PC-3 (cell line): ENCODE results near the gene ALAD. TPM values are rescaled to one million over a fixed set of nuclear protein-coding genes. Genes with fewer than 3 reads are reported as not detected.

Source experiments
- ATAC-seq: fragments of 200-7000 bp; cut with Tn5 transposase; 2 replicates; pipeline ENCODE4 v1.9.1; 2020; ENCODE audit warnings: mild to moderate bottlenecking, moderate library complexity
- BruUV-seq: library from RNA; stranded (reverse); fragments of 400-500 nt; replicated peaks from 2 replicates; lab custom pipeline; 2021; lab: Mats Ljungman, UMichigan
- CTCF ChIA-PET: fragments of 300-600 bp; sonication (Branson Sonifier 250); formaldehyde crosslinking; loops from one replicate; lab custom pipeline; 2022; ENCODE audit warnings: antibody characterized with exemption; lab: Charles Lee
- POLR2A ChIA-PET: fragments of 300-600 bp; sonication (Branson Sonifier 250); formaldehyde crosslinking; loops from one replicate; lab custom pipeline; 2022; ENCODE audit warnings: antibody characterized with exemption; ENCODE audit not compliant: unreplicated experiment; lab: Charles Lee
- DNase-seq: peaks from one replicate; pipeline ENCODE4 v3.0.0-alpha.2; 2015
- H2AFZ ChIP-seq: fragments of 300-600 bp; sonication (generic); 2 replicates; pipeline ENCODE4 v1.6.0; 2016; ENCODE audit warnings: antibody characterized with exemption, low read length
- H3F3A ChIP-seq: fragments of 300-600 bp; sonication (generic); one replicate; pipeline ENCODE4 v1.6.0; 2017; ENCODE audit warnings: antibody characterized with exemption, low read length, control low read depth, mild to moderate bottlenecking; ENCODE audit not compliant: unreplicated experiment
- H3K27ac ChIP-seq: fragments of 300-600 bp; sonication (generic); 2 replicates; pipeline ENCODE4 v1.5.1; 2016; ENCODE audit warnings: mild to moderate bottlenecking, low read length
- H3K27me3 ChIP-seq: fragments of 300-600 bp; sonication (generic); 2 replicates; pipeline ENCODE4 v1.6.1; 2016; ENCODE audit warnings: low read length, mixed read lengths
- H3K36me3 ChIP-seq: fragments of 300-600 bp; sonication (generic); 2 replicates; pipeline ENCODE4 v1.6.1; 2016; ENCODE audit warnings: low read depth, mixed run types, low read length, mixed read lengths
- H3K4me1 ChIP-seq: fragments of 300-600 bp; sonication (generic); 2 replicates; pipeline ENCODE4 v1.5.1; 2016; ENCODE audit warnings: low read length; ENCODE audit not compliant: insufficient read depth
- H3K4me2 ChIP-seq: fragments of 300-600 bp; sonication (generic); 2 replicates; pipeline ENCODE4 v1.6.0; 2016; ENCODE audit warnings: low read length
- H3K4me3 ChIP-seq: fragments of 300-600 bp; sonication (generic); 2 replicates; pipeline ENCODE4 v1.5.1; 2016; ENCODE audit warnings: mild to moderate bottlenecking, low read length, mixed read lengths
- H3K79me2 ChIP-seq: fragments of 300-600 bp; sonication (generic); 2 replicates; pipeline ENCODE4 v1.6.1; 2017; ENCODE audit warnings: low read length, mixed read lengths
- H3K9ac ChIP-seq: fragments of 300-600 bp; sonication (generic); 2 replicates; pipeline ENCODE4 v1.6.0; 2016; ENCODE audit warnings: mild to moderate bottlenecking, low read length
- H3K9me2 ChIP-seq: fragments of 300-600 bp; sonication (generic); replicated peaks from 2 replicates; pipeline ENCODE4 v1.6.1; 2016; ENCODE audit warnings: mixed run types, low read length, mixed read lengths
- H3K9me3 ChIP-seq: fragments of 300-600 bp; sonication (generic); 2 replicates; pipeline ENCODE4 v1.6.1; 2016; ENCODE audit warnings: low read length, mixed read lengths
- H4K20me1 ChIP-seq: fragments of 300-600 bp; sonication (generic); 2 replicates; pipeline ENCODE4 v1.6.1; 2016; ENCODE audit warnings: low read length, mixed read lengths
- CTCF ChIP-seq: fragments of 300-600 bp; sonication (generic); conservative IDR thresholded peaks from 2 replicates; pipeline ENCODE4 v1.5.1; 2017; ENCODE audit warnings: antibody characterized with exemption, low read depth, mild to moderate bottlenecking, low read length
- EZH2 ChIP-seq: fragments of 300-600 bp; sonication (generic); IDR thresholded peaks from one replicate; pipeline ENCODE4 v1.6.1; 2017; ENCODE audit warnings: antibody characterized with exemption, mild to moderate bottlenecking, low read length; ENCODE audit not compliant: unreplicated experiment
- EZH2phosphoT487 ChIP-seq: fragments of 300-600 bp; sonication (generic); IDR thresholded peaks from 2 replicates; pipeline ENCODE4 v1.6.1; 2018; ENCODE audit warnings: mild to moderate bottlenecking, antibody characterized with exemption, low read length, borderline replicate concordance
- intact Hi-C: fragments of 100-400 bp; cut with micrococcal nuclease; formaldehyde crosslinking; loops from 2 replicates; pipeline ENCODE4 v1.9.0; 2023
- total RNA-seq: library from RNA; depleted of rRNA; stranded (reverse); fragments of >200 nt; gene quantifications from 2 replicates; pipeline ENCODE4 v1.2.3, GENCODE V29; 2014

The ALAD gene
- total RNA-seq, 1 experiment from 2014 or later, result 7.9 TPM

- Histone ChIP-seq H3K9ac (no peak overlapping the region), H3K27me3 (no peaks in the 10 kb centered on the region), H3K4me3 (peak overlapping the region; percentile 77), H3F3A (no peaks in the 10 kb centered on the region), H2AFZ (peak overlapping the region; percentile 80), H3K36me3 (no peaks in the 10 kb centered on the region), H3K9me3 (no peaks in the 10 kb centered on the region), H3K79me2 (peaks cover 17% of the 10 kb centered on the region), H3K9me2 (no peaks in the 10 kb centered on the region), H4K20me1 (no peaks in the 10 kb centered on the region), H3K27ac (no peak overlapping the region), H3K4me2 (peak overlapping the region; percentile 88), H3K4me1 (peaks cover 31% of the 10 kb centered on the region)
- ChIA-PET CTCF (no interaction called here), POLR2A (interaction anchor here (0.6 kb wide), 1 partner anchor 27 kb away, joined by 14 read pairs; no protein-coding TSS in a partner anchor)
- ATAC-seq, result no peak
- DNase-seq, result no peak
- BruUV-seq, result no TSS peak
- TF ChIP-seq EZH2phosphoT487 (no peak), CTCF (no peak), EZH2 (no peak)
- intact Hi-C loops, result no loop called here
Measured at GRCh38 chr9:113349066-113349444, 52.0 kb downstream of the ALAD start.

- no peak overlapping the region for H2AFZ ChIP-seq
- H3K9ac ChIP-seq, result no peak overlapping the region
- TF ChIP-seq CTCF (no peak), EZH2 (no peak), EZH2phosphoT487 (no peak)
- no TSS peak for BruUV-seq
- H3K9me3 ChIP-seq, result no peaks in the 10 kb centered on the region
- H3K4me1 ChIP-seq, result peaks cover 31% of the 10 kb centered on the region
- no peaks in the 10 kb centered on the region for H3K9me2 ChIP-seq
- H3K79me2 ChIP-seq, result peaks cover 17% of the 10 kb centered on the region
- no peaks in the 10 kb centered on the region for H3K36me3 ChIP-seq
- H4K20me1 ChIP-seq, result no peaks in the 10 kb centered on the region
- no peak overlapping the region for H3K4me3 ChIP-seq
- no peaks in the 10 kb centered on the region for H3F3A ChIP-seq
- ChIA-PET POLR2A (no interaction called here), CTCF (no interaction called here)
- no peak for DNase-seq
- no peak overlapping the region for H3K4me2 ChIP-seq
- intact Hi-C loops, result no loop called here
- H3K27me3 ChIP-seq, result no peaks in the 10 kb centered on the region
- H3K27ac ChIP-seq, result no peak overlapping the region
- ATAC-seq, result no peak
Measured at GRCh38 chr9:113348437-113348836, 52.6 kb downstream of the ALAD start.

GRCh38 chr9:113345671-113346070, 55.4 kb downstream of the ALAD start:
- Histone ChIP-seq H2AFZ (no peak overlapping the region), H3K27ac (no peak overlapping the region), H3K4me1 (peaks cover 29% of the 10 kb centered on the region), H3K79me2 (peaks cover 10% of the 10 kb centered on the region), H3K4me3 (no peak overlapping the region), H3K27me3 (no peaks in the 10 kb centered on the region), H3F3A (no peaks in the 10 kb centered on the region), H3K36me3 (no peaks in the 10 kb centered on the region), H3K4me2 (no peak overlapping the region), H3K9ac (no peak overlapping the region), H3K9me2 (no peaks in the 10 kb centered on the region), H3K9me3 (no peaks in the 10 kb centered on the region), H4K20me1 (no peaks in the 10 kb centered on the region)
- intact Hi-C loops, result no loop called here
- no peak for ATAC-seq
- CTCF ChIA-PET, result no interaction called here
- DNase-seq, result no peak
- POLR2A ChIA-PET, result no interaction called here
- TF ChIP-seq CTCF (no peak), EZH2phosphoT487 (no peak), EZH2 (no peak)
- BruUV-seq, result no TSS peak
